NAMALWA (cell line): ENCODE data around the gene FAM13B.
A peak's percentile ranks its signal among the peaks of the same experiment; 100 is the strongest.
"Not testable (repeated sequence)": the region's sequence is repeated elsewhere in the genome, so short reads cannot be mapped to it uniquely, and the experiment has no call there.

Source experiments
- DNase-seq: peaks from one replicate; pipeline ENCODE4 v3.0.0-alpha.2; 2015; ENCODE audit warnings: low spot score

Gene FAM13B

GRCh38 chr5:138035605-138036537 is 3.0 kb upstream of the FAM13B start:
- DNase-seq = peak; percentile 93

GRCh38 chr5:138033907-138034306 is 1.0 kb upstream of the FAM13B start:
- DNase-seq = no peak

GRCh38 chr5:138033386-138033808 is 518 bp upstream of the FAM13B start:
- DNase-seq = peak; percentile 48

GRCh38 chr5:138032028-138032571 is 779 bp downstream of the FAM13B start:
- peak; percentile 91 for DNase-seq

- no peak for DNase-seq
Measured at GRCh38 chr5:138029944-138030343, 2.9 kb downstream of the FAM13B start.

GRCh38 chr5:138029501-138029900 is 3.4 kb downstream of the FAM13B start:
- no peak for DNase-seq

GRCh38 chr5:138028971-138029365 is 3.9 kb downstream of the FAM13B start:
- DNase-seq = no peak

- peak; percentile 15 for DNase-seq
Measured at GRCh38 chr5:138028262-138028970, 4.5 kb downstream of the FAM13B start.

- not testable (repeated sequence) for DNase-seq
Measured at GRCh38 chr5:138026793-138027192, 6.1 kb downstream of the FAM13B start.

- no peak for DNase-seq
Measured at GRCh38 chr5:138025285-138025684, 7.6 kb downstream of the FAM13B start.

GRCh38 chr5:138024117-138024516 is 8.8 kb downstream of the FAM13B start:
- no peak for DNase-seq

GRCh38 chr5:138022912-138023311 is 10.0 kb downstream of the FAM13B start:
- DNase-seq = no peak

- no peak for DNase-seq
Measured at GRCh38 chr5:138021771-138022170, 11.1 kb downstream of the FAM13B start.

- no peak for DNase-seq
Measured at GRCh38 chr5:138018849-138019248, 14.0 kb downstream of the FAM13B start.

- no peak for DNase-seq
Measured at GRCh38 chr5:138015916-138016315, 17.0 kb downstream of the FAM13B start.

- DNase-seq = no peak
Measured at GRCh38 chr5:138011991-138012390, 20.9 kb downstream of the FAM13B start.

- no peak for DNase-seq
Measured at GRCh38 chr5:138000102-138000723, 32.7 kb downstream of the FAM13B start.

- peak; percentile 61 for DNase-seq
Measured at GRCh38 chr5:137997726-137998213, 35.1 kb downstream of the FAM13B start.

GRCh38 chr5:137995749-137996128 is 37.1 kb downstream of the FAM13B start:
- no peak for DNase-seq

- peak; percentile 16 for DNase-seq
Measured at GRCh38 chr5:137995077-137995748, 37.7 kb downstream of the FAM13B start.

- no peak for DNase-seq
Measured at GRCh38 chr5:137994556-137994955, 38.3 kb downstream of the FAM13B start.

- DNase-seq = no peak
Measured at GRCh38 chr5:137989419-137989818, 43.5 kb downstream of the FAM13B start.
